NT2/D1 (cell line): ENCODE data around the gene CHST15.

ENCODE experiments used
- SUZ12 ChIP-seq: IDR thresholded peaks from 2 replicates; pipeline ENCODE4 v1.6.1; 2011; ENCODE audit not compliant: insufficient read length, insufficient read depth; ENCODE audit errors: extremely low read depth
- YY1 ChIP-seq: IDR thresholded peaks from 2 replicates; pipeline ENCODE4 v1.6.1; 2011; ENCODE audit not compliant: insufficient read length, insufficient read depth
- ZNF274 ChIP-seq: IDR thresholded peaks from 2 replicates; pipeline ENCODE4 v1.6.1; 2011; ENCODE audit warnings: mild to moderate bottlenecking, low read depth, low read length

GRCh38 chr10:124062390-124062789 lies 31.0 kb downstream of the CHST15 start:
- no peak for TF ChIP-seq YY1
- TF ChIP-seq SUZ12: no peak
- TF ChIP-seq ZNF274: no peak
